GM21529 (cell line): ENCODE results near the gene NXPE2.

Experiments used
- ATAC-seq: cut with Tn5 transposase; IDR thresholded peaks from one replicate; pipeline ENCODE4 v1.9.1; 2021; ENCODE audit not compliant: unreplicated experiment

The NXPE2 gene

DNA sequence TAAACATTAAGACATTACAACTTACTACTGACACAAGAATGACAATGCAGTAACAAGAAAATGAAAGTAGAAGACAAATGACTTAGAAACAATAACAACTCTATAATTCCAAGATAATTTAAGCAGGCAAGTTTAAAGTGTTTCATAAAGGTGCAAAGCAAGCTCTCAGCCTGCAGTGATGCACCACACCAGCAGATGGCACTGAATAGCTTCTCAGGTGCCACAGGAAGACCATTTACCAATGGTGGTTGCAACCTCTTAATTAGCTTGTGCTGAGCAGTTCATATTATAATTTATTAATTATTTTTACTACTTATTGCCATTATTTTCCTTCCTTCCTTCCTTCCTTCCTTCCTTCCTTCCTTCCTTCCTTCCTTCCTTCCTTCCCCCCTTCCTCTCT, 60.6 kb downstream of the NXPE2 start:
- ATAC-seq = peak; percentile 51

DNA sequence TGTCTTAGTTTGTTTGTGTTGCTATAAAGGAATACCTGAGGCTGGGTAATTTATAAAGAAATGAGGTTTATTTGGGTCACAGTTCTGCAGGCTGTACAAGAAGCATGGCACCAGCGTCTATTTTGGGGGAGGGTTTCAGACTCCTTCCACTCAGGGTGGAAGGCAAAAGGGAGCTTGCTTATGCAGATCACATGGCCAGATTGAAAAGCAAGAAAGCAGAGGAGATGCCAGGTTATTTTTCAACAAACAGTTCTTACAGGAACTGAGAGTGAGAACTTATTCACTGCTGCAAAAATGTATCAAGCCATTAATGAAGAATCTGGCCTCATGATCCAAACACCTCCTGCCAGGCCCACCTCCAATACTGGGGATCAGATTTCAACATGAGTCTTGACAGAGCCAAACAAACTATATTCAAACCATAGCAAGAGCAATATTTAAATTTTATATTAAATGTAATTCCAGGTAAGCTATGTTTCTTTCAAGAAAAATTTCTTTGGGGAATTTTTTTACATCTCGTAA, 66.9 kb downstream of the NXPE2 start:
- ATAC-seq = no peak

DNA sequence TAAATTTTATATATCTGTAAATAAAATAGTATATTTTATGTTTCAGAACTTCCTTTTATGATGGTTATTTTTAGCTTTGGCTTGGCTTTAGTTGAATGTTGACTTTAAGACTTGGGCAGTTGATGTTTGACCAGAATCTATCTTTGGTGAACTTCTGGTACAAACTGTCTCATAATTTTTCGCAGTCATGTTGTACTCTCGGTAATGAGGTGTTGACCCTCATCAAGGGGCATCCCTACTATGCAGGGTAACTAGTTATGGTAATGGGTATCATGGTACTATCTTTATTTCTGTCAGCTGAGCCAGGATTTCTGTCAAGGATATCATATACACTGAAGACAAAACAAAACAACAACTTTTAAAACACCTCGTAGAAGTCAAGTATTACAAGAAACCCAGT, 67.7 kb downstream of the NXPE2 start:
- ATAC-seq = no peak
